Right atrium auricular region (tissue), 2 donors: ENCODE data around the gene CDK14. TPM values are rescaled to one million over a fixed set of nuclear protein-coding genes. Genes with fewer than 3 reads are reported as not detected.

Experiments
- DNase-seq: peaks from one replicate; pipeline ENCODE4 v3.0.0-alpha.2; 2019; ENCODE audit warnings: low spot score
- H3K27ac ChIP-seq, 2 donors: fragments of 200-600 bp; sonication (generic); 1 replicate in 1 of 2; 2 replicates in 1 of 2; pipeline ENCODE4 v1.5.1; 2016 to 2019
- H3K27me3 ChIP-seq, 2 donors: fragments of 200-600 bp; sonication (generic); one replicate each; pipeline versions ENCODE4 v1.5.1 to v1.6.0; 2017 to 2019
- H3K36me3 ChIP-seq: fragments of 200-600 bp; sonication (generic); one replicate; pipeline ENCODE4 v1.5.1; 2016
- H3K4me1 ChIP-seq, 2 donors: fragments of 200-600 bp; sonication (generic); one replicate each; pipeline versions ENCODE4 v1.5.1 to v1.6.0; 2017 to 2019
- H3K4me3 ChIP-seq, 2 donors: fragments of 200-600 bp; sonication (generic); 1 replicate in 1 of 2; 2 replicates in 1 of 2; pipeline ENCODE4 v1.5.1; 2017 to 2019; ENCODE audit warnings: mild to moderate bottlenecking in 1 of 2, moderate library complexity in 1 of 2
- H3K9me3 ChIP-seq, 2 donors: fragments of 200-600 bp; sonication (generic); one replicate each; pipeline ENCODE4 v1.5.1; 2019
- total RNA-seq, 2 donors: library from RNA; depleted of rRNA; stranded (reverse); fragments of >200 nt; gene quantifications; one replicate each; pipeline ENCODE4 v1.1.0, GENCODE V29; 2016
- TF ChIP-seq, protein P1 (sequence below), 2 donors: fragments of 200-600 bp; sonication (generic); IDR thresholded peaks; one replicate each; pipeline ENCODE4 v1.5.1; 2019; ENCODE audit warnings: antibody characterized with exemption in 2 of 2

CDK14 gene
- total RNA-seq, 2 donors from 2014 or later: 21.5 to 37.9 TPM

DNA sequence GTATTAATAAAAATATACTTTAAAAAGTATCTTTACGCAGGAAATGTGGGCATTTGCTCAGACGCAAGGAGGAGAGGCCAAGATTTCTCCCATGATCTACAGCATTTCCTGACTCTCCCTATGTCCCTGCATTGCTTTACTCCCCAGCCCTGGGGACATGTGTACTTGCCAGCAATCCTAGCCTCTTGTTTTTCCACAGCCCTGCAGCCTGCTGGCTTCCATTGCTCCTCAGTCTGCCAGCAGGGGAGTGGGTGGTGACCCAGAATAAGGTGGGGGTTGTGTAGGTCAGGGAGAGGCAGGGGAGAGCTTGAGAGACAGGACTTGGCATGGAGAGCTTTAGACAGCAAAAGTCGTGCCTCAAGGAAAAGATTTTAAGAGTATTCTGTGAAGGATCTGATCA is 307.7 kb downstream of the CDK14 start:
- no peaks in the 10 kb centered on the region for H3K4me1 ChIP-seq
- no peak overlapping the region for H3K4me3 ChIP-seq
- no peak for DNase-seq
- H3K27ac ChIP-seq: no peak overlapping the region
- no peaks in the 10 kb centered on the region for H3K36me3 ChIP-seq
- TF ChIP-seq, protein P1, sequence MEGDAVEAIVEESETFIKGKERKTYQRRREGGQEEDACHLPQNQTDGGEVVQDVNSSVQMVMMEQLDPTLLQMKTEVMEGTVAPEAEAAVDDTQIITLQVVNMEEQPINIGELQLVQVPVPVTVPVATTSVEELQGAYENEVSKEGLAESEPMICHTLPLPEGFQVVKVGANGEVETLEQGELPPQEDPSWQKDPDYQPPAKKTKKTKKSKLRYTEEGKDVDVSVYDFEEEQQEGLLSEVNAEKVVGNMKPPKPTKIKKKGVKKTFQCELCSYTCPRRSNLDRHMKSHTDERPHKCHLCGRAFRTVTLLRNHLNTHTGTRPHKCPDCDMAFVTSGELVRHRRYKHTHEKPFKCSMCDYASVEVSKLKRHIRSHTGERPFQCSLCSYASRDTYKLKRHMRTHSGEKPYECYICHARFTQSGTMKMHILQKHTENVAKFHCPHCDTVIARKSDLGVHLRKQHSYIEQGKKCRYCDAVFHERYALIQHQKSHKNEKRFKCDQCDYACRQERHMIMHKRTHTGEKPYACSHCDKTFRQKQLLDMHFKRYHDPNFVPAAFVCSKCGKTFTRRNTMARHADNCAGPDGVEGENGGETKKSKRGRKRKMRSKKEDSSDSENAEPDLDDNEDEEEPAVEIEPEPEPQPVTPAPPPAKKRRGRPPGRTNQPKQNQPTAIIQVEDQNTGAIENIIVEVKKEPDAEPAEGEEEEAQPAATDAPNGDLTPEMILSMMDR (IDR thresholded peaks at IDR 0.05): no peak
- no peaks in the 10 kb centered on the region for H3K27me3 ChIP-seq
- H3K9me3 ChIP-seq: no peaks in the 10 kb centered on the region

DNA sequence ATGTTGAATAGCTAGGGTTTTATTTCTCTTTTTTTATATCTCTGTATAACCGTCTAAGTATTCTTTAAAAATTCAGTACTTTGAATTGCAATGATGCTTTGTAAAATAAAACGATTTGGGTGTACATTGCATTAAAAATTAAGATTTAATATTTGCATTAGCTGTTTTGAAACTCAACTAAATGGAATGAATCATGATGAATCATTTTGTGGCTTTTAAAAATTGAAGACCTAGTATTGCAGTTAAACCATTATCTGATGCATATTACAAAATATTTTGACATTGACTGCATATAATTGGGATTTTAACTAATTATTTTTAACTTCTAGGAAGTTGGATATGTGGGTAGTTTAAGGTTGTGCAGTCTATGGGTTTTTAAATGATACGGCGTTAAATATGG is 314.0 kb downstream of the CDK14 start:
- no peak for DNase-seq
- TF ChIP-seq, protein P1 (IDR thresholded peaks at IDR 0.05): no peak
- H3K4me3 ChIP-seq: no peak overlapping the region

DNA sequence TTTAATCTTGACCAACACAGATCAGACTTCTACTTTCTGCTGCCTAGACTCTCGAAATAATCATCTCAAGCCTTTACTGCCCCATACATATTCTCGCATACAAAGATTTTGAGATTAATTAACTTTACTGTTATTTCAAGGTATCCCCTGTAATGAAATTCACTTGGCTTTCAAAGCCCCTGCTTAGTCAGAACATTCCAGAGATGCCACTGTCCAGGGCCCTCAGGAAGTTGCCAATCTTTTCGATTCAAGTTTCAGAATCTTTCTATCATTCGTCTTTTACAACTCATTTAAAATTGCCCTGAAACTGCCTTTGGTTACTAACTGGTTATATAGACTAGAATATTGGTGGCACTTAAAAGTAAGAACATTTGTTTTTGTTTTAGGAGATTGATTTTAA is 320.2 kb downstream of the CDK14 start:
- Histone ChIP-seq H3K9me3 (no peaks in the 10 kb centered on the region), H3K27ac (no peak overlapping the region), H3K4me1 (no peaks in the 10 kb centered on the region), H3K27me3 (no peaks in the 10 kb centered on the region), H3K36me3 (no peaks in the 10 kb centered on the region), H3K4me3 (no peak overlapping the region)
- TF ChIP-seq, protein P1 (IDR thresholded peaks at IDR 0.05): no peak
- DNase-seq: no peak

More for the DNA sequence above, 314.0 kb downstream of the CDK14 start:
- Histone ChIP-seq H3K4me1 (no peaks in the 10 kb centered on the region), H3K9me3 (no peaks in the 10 kb centered on the region), H3K27me3 (no peaks in the 10 kb centered on the region), H3K27ac (no peak overlapping the region), H3K36me3 (no peaks in the 10 kb centered on the region)

- no peak overlapping the region for H3K27ac ChIP-seq
- H3K36me3 ChIP-seq: no peaks in the 10 kb centered on the region
These were observed 321.4 kb downstream of the CDK14 start for GRCh38 chr7:90917539-90917938.

DNA sequence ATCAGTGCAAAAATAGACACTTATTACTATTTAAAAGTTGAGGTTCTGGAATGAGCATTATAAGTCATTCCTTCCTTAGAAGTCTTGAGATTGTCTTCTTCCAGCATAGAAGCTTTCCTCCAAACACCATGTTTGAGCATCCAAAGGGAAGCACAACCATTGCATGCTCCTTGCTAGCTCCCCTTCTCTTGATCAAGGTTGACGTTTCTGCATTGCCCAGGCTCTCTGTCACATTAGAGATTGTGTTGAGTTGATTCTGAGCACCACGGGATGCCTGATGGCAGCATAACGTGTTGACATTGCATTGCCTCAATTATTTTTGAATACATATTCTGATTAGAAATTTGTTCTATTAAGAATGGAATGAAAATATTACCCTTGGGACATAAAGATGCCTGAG is 322.2 kb downstream of the CDK14 start:
- Histone ChIP-seq H3K27me3 (no peaks in the 10 kb centered on the region), H3K36me3 (no peaks in the 10 kb centered on the region), H3K27ac (no peak overlapping the region), H3K4me1 (no peaks in the 10 kb centered on the region), H3K4me3 (no peak overlapping the region), H3K9me3 (no peaks in the 10 kb centered on the region)
- TF ChIP-seq, protein P1 (IDR thresholded peaks at IDR 0.05): no peak
- DNase-seq: no peak

More at GRCh38 chr7:90917539-90917938, 321.4 kb downstream of the CDK14 start:
- DNase-seq: no peak
- no peaks in the 10 kb centered on the region for H3K27me3 ChIP-seq
- H3K4me1 ChIP-seq: no peaks in the 10 kb centered on the region
- TF ChIP-seq, protein P1 (IDR thresholded peaks at IDR 0.05): no peak
- no peaks in the 10 kb centered on the region for H3K9me3 ChIP-seq
- no peak overlapping the region for H3K4me3 ChIP-seq

DNA sequence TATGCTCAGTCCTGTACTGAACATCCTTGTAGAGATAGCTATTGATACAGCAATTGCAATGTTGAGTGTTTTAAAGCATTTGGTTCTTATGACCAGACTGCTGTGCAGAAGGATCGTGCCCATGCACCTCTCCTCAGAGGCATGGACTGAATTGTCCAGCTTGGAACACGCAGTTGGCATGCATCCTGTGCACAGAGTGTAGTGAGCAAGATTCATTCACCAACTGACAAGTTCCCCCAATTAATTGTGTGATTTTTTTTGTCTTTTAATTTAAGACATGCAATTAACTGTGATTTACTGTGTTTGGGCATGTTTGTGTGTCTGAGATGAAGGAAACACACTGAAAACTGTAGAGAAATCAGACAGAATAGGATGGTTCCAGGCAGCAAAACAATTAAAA is 323.7 kb downstream of the CDK14 start:
- TF ChIP-seq, protein P1 (IDR thresholded peaks at IDR 0.05): no peak

More for the DNA sequence above, 323.7 kb downstream of the CDK14 start:
- no peak overlapping the region for H3K4me3 ChIP-seq
- no peaks in the 10 kb centered on the region for H3K9me3 ChIP-seq
- H3K27me3 ChIP-seq: no peaks in the 10 kb centered on the region
- H3K27ac ChIP-seq: no peak overlapping the region
- no peaks in the 10 kb centered on the region for H3K4me1 ChIP-seq
- no peaks in the 10 kb centered on the region for H3K36me3 ChIP-seq
- DNase-seq: no peak
